A549 (cell line): ENCODE results near the gene RYR3. TPM values are rescaled to one million over a fixed set of nuclear protein-coding genes. Genes with fewer than 3 reads are reported as not detected.

Experiments
- ATAC-seq, 2 experiments: fragments of 200-7000 bp in 1 of 2; fragments of >200 bp in 1 of 2; cut with Nextera tagmentation in 1 of 2; cut with Tn5 transposase in 1 of 2; 3 replicates each; pipeline versions ENCODE4 v1.8.0 to v1.9.1; 2018 to 2020; ENCODE audit warnings: mild to moderate bottlenecking in 1 of 2, moderate library complexity in 1 of 2
- CTCF ChIA-PET: fragments of 300-600 bp; sonication (Branson Sonifier 250); formaldehyde crosslinking; extraction: SDS; loops from one replicate; lab custom pipeline; 2021; ENCODE audit warnings: antibody characterized with exemption, inconsistent platforms; lab: Yijun Ruan, JAX
- POLR2A ChIA-PET: fragments of 350-600 bp; formaldehyde crosslinking; extraction: SDS; loops from one replicate; lab custom pipeline; 2021; ENCODE audit warnings: antibody characterized with exemption, inconsistent platforms; lab: Yijun Ruan, JAX
- DNase-seq, 2 experiments: peaks; one replicate each; pipeline versions ENCODE4 v3.0.0 to v3.0.0-alpha.2; 2011 to 2016; ENCODE audit warnings: low read depth in 1 of 2, low spot score in 1 of 2
- FAIRE-seq: peaks from 2 replicates; lab custom pipeline; 2011; peaks lifted over from hg19 to GRCh38; lab: Jason Lieb, UNC
- H3K27ac ChIP-seq, 2 experiments: fragments of >200 bp; sonication (Bioruptor Twin); formaldehyde crosslinking; 3 replicates each; pipeline ENCODE4 v1.5.1; 2016 to 2017
- H3K4me1 ChIP-seq: fragments of >200 bp; sonication (Bioruptor Twin); formaldehyde crosslinking; 3 replicates; pipeline ENCODE4 v1.6.1; 2016
- H3K4me2 ChIP-seq: fragments of >200 bp; sonication (Bioruptor Twin); formaldehyde crosslinking; 3 replicates; pipeline ENCODE4 v1.6.1; 2016
- H3K4me3 ChIP-seq: fragments of >200 bp; sonication (Bioruptor Twin); formaldehyde crosslinking; 3 replicates; pipeline ENCODE4 v1.5.1; 2016
- H3K9me3 ChIP-seq: fragments of >200 bp; sonication (Bioruptor Twin); formaldehyde crosslinking; 3 replicates; pipeline ENCODE4 v1.6.1; 2016
- BHLHE40 ChIP-seq: IDR thresholded peaks from 2 replicates; pipeline ENCODE4 v1.6.1; 2012; ENCODE audit warnings: low read depth, low read length, inconsistent platforms
- CBX2 ChIP-seq: fragments of 200-600 bp; sonication (generic); IDR thresholded peaks from 2 replicates; pipeline ENCODE4 v1.6.1; 2016; ENCODE audit warnings: low read depth, mild to moderate bottlenecking, borderline replicate concordance
- CHD2 ChIP-seq: fragments of 150-350 bp; IDR thresholded peaks from 2 replicates; pipeline ENCODE4 v1.6.1; 2014; ENCODE audit warnings: low read length; ENCODE audit not compliant: partially characterized antibody
- EHF ChIP-seq: fragments of 250-450 bp; sonication (Bioruptor Pico); IDR thresholded peaks from 2 replicates; pipeline ENCODE4 v1.5.0; 2020; ENCODE audit warnings: mild to moderate bottlenecking
- EP300 ChIP-seq, 2 experiments: fragments of >200 bp; sonication (Bioruptor Twin); formaldehyde crosslinking; IDR thresholded peaks; 2 replicates in 1 of 2; 3 replicates in 1 of 2; pipeline ENCODE4 v1.6.1; 2016 to 2017
- ESRRA ChIP-seq: fragments of 150-350 bp; IDR thresholded peaks from 2 replicates; pipeline ENCODE4 v1.6.1; 2014; ENCODE audit warnings: mild to moderate bottlenecking, low read length, borderline replicate concordance
- FOSL2 ChIP-seq, 2 experiments: fragments of 450-650 bp in 1 of 2; fragments of >200 bp in 1 of 2; sonication (Bioruptor Twin) in 1 of 2; formaldehyde crosslinking; IDR thresholded peaks; 2 replicates each; pipeline versions ENCODE4 v1.5.0 to v1.6.1; 2016 to 2020; ENCODE audit warnings: mild to moderate bottlenecking in 1 of 2, moderate library complexity in 1 of 2
- GATA3 ChIP-seq: IDR thresholded peaks from 2 replicates; pipeline ENCODE4 v1.6.1; 2012; ENCODE audit warnings: borderline replicate concordance
- HES2 ChIP-seq: fragments of >200 bp; sonication (Bioruptor Twin); formaldehyde crosslinking; IDR thresholded peaks from 2 replicates; pipeline ENCODE4 v1.6.1; 2016
- HEYL ChIP-seq: fragments of 250-450 bp; sonication (Bioruptor Pico); IDR thresholded peaks from 2 replicates; pipeline ENCODE4 v1.8.0; 2021; ENCODE audit warnings: mild to moderate bottlenecking, moderate library complexity
- HOXA7 ChIP-seq: fragments of 250-450 bp; sonication (Bioruptor Pico); IDR thresholded peaks from 2 replicates; pipeline ENCODE4 v1.5.0; 2020; ENCODE audit warnings: mild to moderate bottlenecking, moderate library complexity
- NFE2L2 ChIP-seq: fragments of 150-350 bp; conservative IDR thresholded peaks from 2 replicates; pipeline ENCODE4 v1.6.1; 2014; ENCODE audit warnings: low read length
- NPAS2 ChIP-seq: fragments of 250-450 bp; sonication (Bioruptor Pico); IDR thresholded peaks from 2 replicates; pipeline ENCODE4 v1.8.0; 2022; ENCODE audit warnings: mild to moderate bottlenecking, moderate library complexity, borderline replicate concordance
- NR3C1 ChIP-seq: fragments of >200 bp; sonication (Bioruptor Twin); formaldehyde crosslinking; IDR thresholded peaks from 3 replicates; pipeline ENCODE4 v1.6.1; 2017
- PBX3 ChIP-seq: IDR thresholded peaks from 2 replicates; pipeline ENCODE4 v1.6.1; 2012
- POLR2AphosphoS2 ChIP-seq: conservative IDR thresholded peaks from 2 replicates; pipeline ENCODE4 v1.6.1; 2012; ENCODE audit warnings: low read length, improper control_type of control experiment, inconsistent platforms
- RARB ChIP-seq: fragments of 250-450 bp; sonication (Bioruptor Pico); IDR thresholded peaks from 2 replicates; pipeline ENCODE4 v1.8.0; 2021; ENCODE audit warnings: mild to moderate bottlenecking, moderate library complexity
- REST ChIP-seq: fragments of 200-600 bp; sonication (generic); IDR thresholded peaks from 2 replicates; pipeline ENCODE4 v1.6.1; 2016; ENCODE audit warnings: antibody characterized with exemption, mild to moderate bottlenecking, moderate library complexity
- RNF2 ChIP-seq: fragments of 200-600 bp; sonication (generic); IDR thresholded peaks from 2 replicates; pipeline ENCODE4 v1.6.1; 2016; ENCODE audit warnings: low read depth, mild to moderate bottlenecking, antibody characterized with exemption, moderate library complexity, borderline replicate concordance
- USF2 ChIP-seq: fragments of 450-650 bp; IDR thresholded peaks from 2 replicates; pipeline ENCODE4 v1.6.1; 2014; ENCODE audit warnings: antibody characterized with exemption
- ZFP36 ChIP-seq: fragments of 450-650 bp; IDR thresholded peaks from 2 replicates; pipeline ENCODE4 v1.6.1; 2014; ENCODE audit warnings: borderline replicate concordance; ENCODE audit not compliant: partially characterized antibody
- WGBS: methylation state at CpG from one replicate; pipeline ENCODE4 v1.1.6; 2017; ENCODE audit errors: missing lambda C conversion rate; 5-methylcytosine and 5-hydroxymethylcytosine counted together
- polyA plus RNA-seq, 4 experiments: library from polyadenylated mRNA; depleted of rRNA in 3 of 4; stranded (reverse); fragments of >200 nt; fragmentation: RNase III in 1 of 4; extraction: RNeasy Plus Mini Kit Qiagen cat#74134 plus additional on column Dnase treatment in 1 of 4; gene quantifications; 2 replicates in 3 of 4; 3 replicates in 1 of 4; pipeline ENCODE4 v1.2.3, GENCODE V29; 2011 to 2017
- TF ChIP-seq, protein P1 (sequence below): fragments of 250-450 bp; sonication (Bioruptor Pico); IDR thresholded peaks from 2 replicates; pipeline ENCODE4 v1.5.0; 2020; ENCODE audit warnings: low read depth, mild to moderate bottlenecking, moderate library complexity

Gene RYR3
- polyA plus RNA-seq, 2 of the 4 experiments (the other 2 are of a cell fraction): 0.03 TPM; not detected in 1

DNA sequence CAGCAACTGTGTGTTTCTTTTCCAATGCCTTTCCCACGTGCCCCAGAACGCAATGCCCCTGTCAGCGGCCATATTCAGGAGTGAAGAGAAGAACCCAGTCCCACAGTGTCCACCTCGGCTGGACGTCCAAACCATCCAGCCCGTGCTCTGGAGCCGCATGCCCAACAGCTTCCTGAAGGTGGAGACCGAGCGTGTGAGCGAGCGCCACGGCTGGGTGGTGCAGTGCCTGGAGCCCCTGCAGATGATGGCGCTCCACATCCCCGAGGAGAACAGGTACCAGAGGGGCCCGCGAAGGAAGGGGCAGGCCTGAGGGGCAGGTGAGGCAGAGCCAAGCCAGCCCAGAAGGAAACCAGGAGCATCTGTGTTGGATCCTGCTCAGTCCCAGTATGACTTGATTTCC, 349.4 kb downstream of the RYR3 start:
- 21% methylated on average over 14 of the region's 16 CpGs for WGBS
- Histone ChIP-seq H3K4me3 (no peak overlapping the region), H3K4me1 (no peaks in the 10 kb centered on the region), H3K27ac (no peak overlapping the region), H3K4me2 (no peak overlapping the region), H3K9me3 (no peaks in the 10 kb centered on the region; the same call in 2 of the 3 replicates)
- ChIA-PET POLR2A (no interaction called here), CTCF (interaction anchor here (1.4 kb wide), 1 partner anchor 20 kb away, joined by 4 read pairs; no protein-coding TSS in a partner anchor)
- ATAC-seq: no peak
- no peak for TF ChIP-seq HEYL (CRISPR knock-in tag)
- TF ChIP-seq CBX2: no peak
- no peak for TF ChIP-seq NFE2L2
- no peak for TF ChIP-seq ZFP36
- TF ChIP-seq BHLHE40: no peak
- no peak for TF ChIP-seq CHD2
- TF ChIP-seq HOXA7 (CRISPR knock-in tag): no peak
- no peak for TF ChIP-seq NR3C1
- TF ChIP-seq ESRRA: no peak
- no peak for TF ChIP-seq EP300 (IDR thresholded peaks at IDR 0.05)
- TF ChIP-seq, protein P1, sequence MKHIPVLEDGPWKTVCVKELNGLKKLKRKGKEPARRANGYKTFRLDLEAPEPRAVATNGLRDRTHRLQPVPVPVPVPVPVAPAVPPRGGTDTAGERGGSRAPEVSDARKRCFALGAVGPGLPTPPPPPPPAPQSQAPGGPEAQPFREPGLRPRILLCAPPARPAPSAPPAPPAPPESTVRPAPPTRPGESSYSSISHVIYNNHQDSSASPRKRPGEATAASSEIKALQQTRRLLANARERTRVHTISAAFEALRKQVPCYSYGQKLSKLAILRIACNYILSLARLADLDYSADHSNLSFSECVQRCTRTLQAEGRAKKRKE (CRISPR knock-in tag): no peak
- no peak for TF ChIP-seq RNF2
- no peak for TF ChIP-seq EHF (CRISPR knock-in tag)
- no peak for FAIRE-seq
- no peak for DNase-seq

DNA sequence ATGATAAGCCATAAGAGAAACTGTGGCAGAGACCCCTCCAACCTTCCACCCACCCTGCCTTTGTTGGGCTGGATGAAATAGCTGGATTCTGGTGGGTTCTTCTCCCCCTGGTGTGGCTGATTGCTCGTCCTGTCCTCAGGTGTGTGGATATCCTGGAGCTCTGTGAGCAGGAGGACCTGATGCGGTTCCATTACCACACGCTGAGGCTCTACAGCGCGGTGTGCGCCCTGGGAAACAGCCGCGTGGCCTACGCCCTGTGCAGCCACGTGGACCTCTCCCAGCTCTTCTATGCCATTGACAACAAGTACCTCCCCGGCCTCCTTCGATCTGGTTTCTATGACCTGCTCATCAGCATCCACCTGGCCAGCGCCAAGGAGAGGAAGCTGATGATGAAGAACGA, 351.2 kb downstream of the RYR3 start:
- 41% methylated on average over 14 of the region's 14 CpGs for WGBS
- ChIA-PET CTCF (interaction anchor here (0.6 kb wide), 1 partner anchor 600 kb away, joined by 3 read pairs; no protein-coding TSS in a partner anchor), POLR2A (no interaction called here)
- no peak for TF ChIP-seq PBX3
- no peak for TF ChIP-seq USF2
- no peak for TF ChIP-seq EP300 (IDR thresholded peaks at IDR 0.05)
- no peak for TF ChIP-seq REST
- no peak for TF ChIP-seq FOSL2 (IDR thresholded peaks at IDR 0.05)
- no peak for TF ChIP-seq FOSL2 (CRISPR knock-in tag; IDR thresholded peaks at IDR 0.05)
- no peak for TF ChIP-seq POLR2AphosphoS2
- TF ChIP-seq RARB: no peak
- TF ChIP-seq HES2: no peak
- no peak for TF ChIP-seq HOXA7 (CRISPR knock-in tag)
- no peak for TF ChIP-seq GATA3
- TF ChIP-seq NPAS2 (CRISPR knock-in tag): no peak
- no peak overlapping the region for H3K27ac ChIP-seq
- ATAC-seq (no peak), DNase-seq (no peak), FAIRE-seq (no peak)
- H3K9me3 ChIP-seq: no peaks in the 10 kb centered on the region
- no peak overlapping the region for H3K4me3 ChIP-seq
- no peak overlapping the region for H3K4me2 ChIP-seq
- H3K4me1 ChIP-seq: no peaks in the 10 kb centered on the region
